GM23338 (cell line): ENCODE data around the gene LMO7. TPM values are rescaled to one million over a fixed set of nuclear protein-coding genes. Genes with fewer than 3 reads are reported as not detected.

Experiments
- ATAC-seq: fragments of 200-7000 bp; cut with Tn5 transposase; 3 replicates; pipeline ENCODE4 v1.9.1; 2020
- DNase-seq: peaks from one replicate; pipeline ENCODE4 v3.0.0-alpha.2; 2015; ENCODE audit warnings: low spot score
- H2AFZ ChIP-seq: fragments of 200-600 bp; sonication (generic); 2 replicates; pipeline ENCODE4 v1.8.0; 2016; ENCODE audit warnings: antibody characterized with exemption, mild to moderate bottlenecking, moderate library complexity
- H3F3A ChIP-seq: fragments of 200-600 bp; sonication (generic); replicated peaks from 2 replicates; pipeline ENCODE4 v1.8.0; 2017; ENCODE audit warnings: antibody characterized with exemption, mixed run types, low read depth
- H3K27ac ChIP-seq: fragments of 200-600 bp; sonication (generic); 2 replicates; pipeline ENCODE4 v1.6.1; 2016; ENCODE audit warnings: low read depth
- H3K27me3 ChIP-seq: fragments of 200-600 bp; sonication (generic); 2 replicates; pipeline ENCODE4 v1.8.0; 2016; ENCODE audit warnings: mild to moderate bottlenecking, mixed run types, moderate library complexity; ENCODE audit not compliant: insufficient read depth
- H3K36me3 ChIP-seq: fragments of 200-600 bp; sonication (generic); 2 replicates; pipeline ENCODE4 v1.8.0; 2016; ENCODE audit warnings: mild to moderate bottlenecking; ENCODE audit not compliant: insufficient read depth
- H3K4me1 ChIP-seq: fragments of 200-600 bp; sonication (generic); 2 replicates; pipeline ENCODE4 v1.8.0; 2016; ENCODE audit warnings: mild to moderate bottlenecking, moderate library complexity; ENCODE audit not compliant: insufficient read depth
- H3K4me2 ChIP-seq: fragments of 200-600 bp; sonication (generic); 2 replicates; pipeline ENCODE4 v1.7.1; 2017; ENCODE audit warnings: mixed run types
- H3K4me3 ChIP-seq: fragments of 200-600 bp; sonication (generic); 2 replicates; pipeline ENCODE4 v1.6.1; 2016; ENCODE audit warnings: mixed run types
- H3K79me2 ChIP-seq: fragments of 200-600 bp; sonication (generic); replicated peaks from 2 replicates; pipeline ENCODE4 v1.8.0; 2017; ENCODE audit warnings: mild to moderate bottlenecking; ENCODE audit not compliant: insufficient read depth
- H3K9me2 ChIP-seq: fragments of 200-600 bp; sonication (generic); 2 replicates; pipeline ENCODE4 v1.8.0; 2017; ENCODE audit not compliant: insufficient read depth
- H4K20me1 ChIP-seq: fragments of 200-600 bp; sonication (generic); replicated peaks from 2 replicates; pipeline ENCODE4 v1.8.0; 2017; ENCODE audit warnings: mild to moderate bottlenecking; ENCODE audit not compliant: insufficient read depth
- H3K27ac Mint-ChIP-seq: 2 replicates; pipeline ENCODE4 v1.8.0; 2020; ENCODE audit warnings: inconsistent platforms, mild to moderate bottlenecking, moderate library complexity, mixed read lengths
- H3K27me3 Mint-ChIP-seq: 3 replicates; pipeline ENCODE4 v1.8.0; 2022; ENCODE audit warnings: low read depth, mild to moderate bottlenecking, moderate library complexity, mixed read lengths, inconsistent platforms; ENCODE audit not compliant: insufficient read depth, poor library complexity
- H3K36me3 Mint-ChIP-seq: 3 replicates; pipeline ENCODE4 v1.8.0; 2021; ENCODE audit warnings: low read depth, mild to moderate bottlenecking, inconsistent platforms, moderate library complexity, mixed read lengths
- H3K4me1 Mint-ChIP-seq: 3 replicates; pipeline ENCODE4 v1.8.0; 2020; ENCODE audit warnings: mild to moderate bottlenecking, inconsistent platforms, mixed read lengths
- H3K4me3 Mint-ChIP-seq: 3 replicates; pipeline ENCODE4 v1.8.0; 2021; ENCODE audit warnings: moderate library complexity, mild to moderate bottlenecking, inconsistent platforms, mixed read lengths
- H3K9me3 Mint-ChIP-seq: 3 replicates; pipeline ENCODE4 v1.8.0; 2020; ENCODE audit warnings: moderate library complexity, mild to moderate bottlenecking, inconsistent platforms, mixed read lengths
- CREB1 ChIP-seq: fragments of 250-450 bp; sonication (Bioruptor Pico); IDR thresholded peaks from 2 replicates; pipeline ENCODE4 v1.5.0; 2020; ENCODE audit warnings: low read depth, mild to moderate bottlenecking, moderate library complexity
- EZH2 ChIP-seq: fragments of 200-600 bp; sonication (generic); IDR thresholded peaks from one replicate; pipeline ENCODE4 v1.8.0; 2017; ENCODE audit warnings: antibody characterized with exemption, mild to moderate bottlenecking, low read depth; ENCODE audit not compliant: unreplicated experiment
- EZH2phosphoT487 ChIP-seq: fragments of 200-600 bp; sonication (generic); IDR thresholded peaks from one replicate; pipeline ENCODE4 v1.8.1; 2018; ENCODE audit warnings: antibody characterized with exemption; ENCODE audit not compliant: unreplicated experiment
- JUNB ChIP-seq: IDR thresholded peaks from one replicate; pipeline ENCODE4 v1.6.1; 2016; ENCODE audit warnings: antibody characterized with exemption; ENCODE audit not compliant: unreplicated experiment
- NANOG ChIP-seq: IDR thresholded peaks from 2 replicates; pipeline ENCODE4 v1.6.1; 2016; ENCODE audit warnings: antibody characterized with exemption, borderline replicate concordance
- POLR2AphosphoS5 ChIP-seq: IDR thresholded peaks from 2 replicates; pipeline ENCODE4 v1.6.1; 2016; ENCODE audit warnings: antibody characterized with exemption, low read depth
- STAT1 ChIP-seq: IDR thresholded peaks from one replicate; pipeline ENCODE4 v1.6.1; 2016; ENCODE audit warnings: antibody characterized with exemption; ENCODE audit not compliant: unreplicated experiment
- ZNF114 ChIP-seq: fragments of 250-450 bp; sonication (Bioruptor Pico); IDR thresholded peaks from 2 replicates; pipeline ENCODE4 v1.5.0; 2020; ENCODE audit warnings: mild to moderate bottlenecking, moderate library complexity
- ZNF331 ChIP-seq: fragments of 250-450 bp; sonication (Bioruptor Pico); IDR thresholded peaks from 2 replicates; pipeline ENCODE4 v1.5.0; 2020; ENCODE audit warnings: low read depth, mild to moderate bottlenecking, moderate library complexity
- polyA plus RNA-seq: library from polyadenylated mRNA; unstranded; fragments of >200 nt; fragmentation: Nextera tagmentation; extraction: Ambion mirVana; gene quantifications from 2 replicates; pipeline ENCODE4 v1.2.1, GENCODE V29; 2016
- total RNA-seq: library from RNA; depleted of rRNA; stranded (reverse); fragments of >200 nt; shearing (Covaris generic); gene quantifications from 2 replicates; pipeline ENCODE4 v1.2.3, GENCODE V29; 2014
- TF ChIP-seq, protein P1 (sequence below): IDR thresholded peaks from 2 replicates; pipeline ENCODE4 v1.6.1; 2016; ENCODE audit warnings: antibody characterized with exemption
- TF ChIP-seq, protein P2 (sequence below): fragments of 250-450 bp; sonication (Bioruptor Pico); IDR thresholded peaks from 2 replicates; pipeline ENCODE4 v1.5.0; 2020; ENCODE audit warnings: mild to moderate bottlenecking, moderate library complexity
- TF ChIP-seq, protein P3 (sequence below): IDR thresholded peaks from one replicate; pipeline ENCODE4 v1.6.1; 2018; ENCODE audit warnings: antibody characterized with exemption; ENCODE audit not compliant: unreplicated experiment
- TF ChIP-seq, protein P4 (sequence below), 2 experiments: fragments of 200-600 bp in 1 of 2; sonication (generic) in 1 of 2; conservative IDR thresholded peaks; 2 replicates each; pipeline versions ENCODE4 v1.5.1 to v1.6.1; 2016 to 2017; ENCODE audit warnings: antibody characterized with exemption in 2 of 2, low read depth in 2 of 2, mild to moderate bottlenecking in 2 of 2, moderate library complexity in 1 of 2

Gene LMO7
- total and polyA plus RNA-seq, 2 experiments from 2014 or later, result 22.3 to 26.9 TPM

DNA sequence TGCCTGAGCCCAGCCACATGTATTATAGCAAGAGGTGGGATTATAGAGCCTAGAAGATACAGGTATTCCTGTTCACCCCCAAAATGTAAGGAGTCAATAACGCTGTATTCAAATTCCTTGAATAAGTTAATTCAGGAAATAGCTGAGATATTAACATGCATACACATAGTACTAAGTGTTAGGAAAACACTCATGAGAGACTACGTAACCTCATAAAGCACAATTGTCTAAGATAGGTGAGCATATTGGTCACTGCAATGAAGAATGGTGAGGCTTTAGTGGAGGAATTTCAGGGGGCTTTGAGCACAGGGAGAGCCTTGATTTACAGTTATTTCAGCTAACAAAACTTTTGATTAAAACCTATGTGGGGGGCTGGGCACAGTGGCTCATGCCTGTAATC lies 161.6 kb downstream of the LMO7 start:
- Histone ChIP-seq H3K4me3 (no peak overlapping the region), H3K4me2 (no peak overlapping the region), H3K27ac (no peak overlapping the region), H3K4me1 (peaks cover 25% of the 10 kb centered on the region), H4K20me1 (no peaks in the 10 kb centered on the region), H3K9me2 (no peaks in the 10 kb centered on the region), H3K36me3 (no peaks in the 10 kb centered on the region), H3K27me3 (no peaks in the 10 kb centered on the region), H2AFZ (no peak overlapping the region), H3K79me2 (no peaks in the 10 kb centered on the region), H3F3A (peaks cover 4% of the 10 kb centered on the region; the same call in 1 of the 2 replicates)
- no peaks in the 10 kb centered on the region for H3K9me3 Mint-ChIP-seq
- ATAC-seq (no peak), DNase-seq (no peak)
- TF ChIP-seq, protein P1, sequence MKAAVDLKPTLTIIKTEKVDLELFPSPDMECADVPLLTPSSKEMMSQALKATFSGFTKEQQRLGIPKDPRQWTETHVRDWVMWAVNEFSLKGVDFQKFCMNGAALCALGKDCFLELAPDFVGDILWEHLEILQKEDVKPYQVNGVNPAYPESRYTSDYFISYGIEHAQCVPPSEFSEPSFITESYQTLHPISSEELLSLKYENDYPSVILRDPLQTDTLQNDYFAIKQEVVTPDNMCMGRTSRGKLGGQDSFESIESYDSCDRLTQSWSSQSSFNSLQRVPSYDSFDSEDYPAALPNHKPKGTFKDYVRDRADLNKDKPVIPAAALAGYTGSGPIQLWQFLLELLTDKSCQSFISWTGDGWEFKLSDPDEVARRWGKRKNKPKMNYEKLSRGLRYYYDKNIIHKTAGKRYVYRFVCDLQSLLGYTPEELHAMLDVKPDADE, result no peak
- TF ChIP-seq, protein P2, sequence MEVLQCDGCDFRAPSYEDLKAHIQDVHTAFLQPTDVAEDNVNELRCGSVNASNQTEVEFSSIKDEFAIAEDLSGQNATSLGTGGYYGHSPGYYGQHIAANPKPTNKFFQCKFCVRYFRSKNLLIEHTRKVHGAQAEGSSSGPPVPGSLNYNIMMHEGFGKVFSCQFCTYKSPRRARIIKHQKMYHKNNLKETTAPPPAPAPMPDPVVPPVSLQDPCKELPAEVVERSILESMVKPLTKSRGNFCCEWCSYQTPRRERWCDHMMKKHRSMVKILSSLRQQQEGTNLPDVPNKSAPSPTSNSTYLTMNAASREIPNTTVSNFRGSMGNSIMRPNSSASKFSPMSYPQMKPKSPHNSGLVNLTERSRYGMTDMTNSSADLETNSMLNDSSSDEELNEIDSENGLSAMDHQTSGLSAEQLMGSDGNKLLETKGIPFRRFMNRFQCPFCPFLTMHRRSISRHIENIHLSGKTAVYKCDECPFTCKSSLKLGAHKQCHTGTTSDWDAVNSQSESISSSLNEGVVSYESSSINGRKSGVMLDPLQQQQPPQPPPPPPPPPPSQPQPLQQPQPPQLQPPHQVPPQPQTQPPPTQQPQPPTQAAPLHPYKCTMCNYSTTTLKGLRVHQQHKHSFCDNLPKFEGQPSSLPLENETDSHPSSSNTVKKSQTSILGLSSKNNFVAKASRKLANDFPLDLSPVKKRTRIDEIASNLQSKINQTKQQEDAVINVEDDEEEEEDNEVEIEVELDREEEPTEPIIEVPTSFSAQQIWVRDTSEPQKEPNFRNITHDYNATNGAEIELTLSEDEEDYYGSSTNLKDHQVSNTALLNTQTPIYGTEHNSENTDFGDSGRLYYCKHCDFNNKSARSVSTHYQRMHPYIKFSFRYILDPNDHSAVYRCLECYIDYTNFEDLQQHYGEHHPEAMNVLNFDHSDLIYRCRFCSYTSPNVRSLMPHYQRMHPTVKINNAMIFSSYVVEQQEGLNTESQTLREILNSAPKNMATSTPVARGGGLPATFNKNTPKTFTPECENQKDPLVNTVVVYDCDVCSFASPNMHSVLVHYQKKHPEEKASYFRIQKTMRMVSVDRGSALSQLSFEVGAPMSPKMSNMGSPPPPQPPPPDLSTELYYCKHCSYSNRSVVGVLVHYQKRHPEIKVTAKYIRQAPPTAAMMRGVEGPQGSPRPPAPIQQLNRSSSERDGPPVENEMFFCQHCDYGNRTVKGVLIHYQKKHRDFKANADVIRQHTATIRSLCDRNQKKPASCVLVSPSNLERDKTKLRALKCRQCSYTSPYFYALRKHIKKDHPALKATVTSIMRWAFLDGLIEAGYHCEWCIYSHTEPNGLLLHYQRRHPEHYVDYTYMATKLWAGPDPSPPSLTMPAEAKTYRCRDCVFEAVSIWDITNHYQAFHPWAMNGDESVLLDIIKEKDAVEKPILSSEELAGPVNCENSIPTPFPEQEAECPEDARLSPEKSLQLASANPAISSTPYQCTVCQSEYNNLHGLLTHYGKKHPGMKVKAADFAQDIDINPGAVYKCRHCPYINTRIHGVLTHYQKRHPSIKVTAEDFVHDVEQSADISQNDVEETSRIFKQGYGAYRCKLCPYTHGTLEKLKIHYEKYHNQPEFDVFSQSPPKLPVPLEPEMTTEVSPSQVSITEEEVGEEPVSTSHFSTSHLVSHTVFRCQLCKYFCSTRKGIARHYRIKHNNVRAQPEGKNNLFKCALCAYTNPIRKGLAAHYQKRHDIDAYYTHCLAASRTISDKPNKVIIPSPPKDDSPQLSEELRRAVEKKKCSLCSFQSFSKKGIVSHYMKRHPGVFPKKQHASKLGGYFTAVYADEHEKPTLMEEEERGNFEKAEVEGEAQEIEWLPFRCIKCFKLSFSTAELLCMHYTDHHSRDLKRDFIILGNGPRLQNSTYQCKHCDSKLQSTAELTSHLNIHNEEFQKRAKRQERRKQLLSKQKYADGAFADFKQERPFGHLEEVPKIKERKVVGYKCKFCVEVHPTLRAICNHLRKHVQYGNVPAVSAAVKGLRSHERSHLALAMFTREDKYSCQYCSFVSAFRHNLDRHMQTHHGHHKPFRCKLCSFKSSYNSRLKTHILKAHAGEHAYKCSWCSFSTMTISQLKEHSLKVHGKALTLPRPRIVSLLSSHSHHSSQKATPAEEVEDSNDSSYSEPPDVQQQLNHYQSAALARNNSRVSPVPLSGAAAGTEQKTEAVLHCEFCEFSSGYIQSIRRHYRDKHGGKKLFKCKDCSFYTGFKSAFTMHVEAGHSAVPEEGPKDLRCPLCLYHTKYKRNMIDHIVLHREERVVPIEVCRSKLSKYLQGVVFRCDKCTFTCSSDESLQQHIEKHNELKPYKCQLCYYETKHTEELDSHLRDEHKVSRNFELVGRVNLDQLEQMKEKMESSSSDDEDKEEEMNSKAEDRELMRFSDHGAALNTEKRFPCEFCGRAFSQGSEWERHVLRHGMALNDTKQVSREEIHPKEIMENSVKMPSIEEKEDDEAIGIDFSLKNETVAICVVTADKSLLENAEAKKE (CRISPR knock-in tag), result no peak
- TF ChIP-seq ZNF114 (CRISPR knock-in tag), result no peak
- no peak for TF ChIP-seq CREB1
- TF ChIP-seq, protein P3, sequence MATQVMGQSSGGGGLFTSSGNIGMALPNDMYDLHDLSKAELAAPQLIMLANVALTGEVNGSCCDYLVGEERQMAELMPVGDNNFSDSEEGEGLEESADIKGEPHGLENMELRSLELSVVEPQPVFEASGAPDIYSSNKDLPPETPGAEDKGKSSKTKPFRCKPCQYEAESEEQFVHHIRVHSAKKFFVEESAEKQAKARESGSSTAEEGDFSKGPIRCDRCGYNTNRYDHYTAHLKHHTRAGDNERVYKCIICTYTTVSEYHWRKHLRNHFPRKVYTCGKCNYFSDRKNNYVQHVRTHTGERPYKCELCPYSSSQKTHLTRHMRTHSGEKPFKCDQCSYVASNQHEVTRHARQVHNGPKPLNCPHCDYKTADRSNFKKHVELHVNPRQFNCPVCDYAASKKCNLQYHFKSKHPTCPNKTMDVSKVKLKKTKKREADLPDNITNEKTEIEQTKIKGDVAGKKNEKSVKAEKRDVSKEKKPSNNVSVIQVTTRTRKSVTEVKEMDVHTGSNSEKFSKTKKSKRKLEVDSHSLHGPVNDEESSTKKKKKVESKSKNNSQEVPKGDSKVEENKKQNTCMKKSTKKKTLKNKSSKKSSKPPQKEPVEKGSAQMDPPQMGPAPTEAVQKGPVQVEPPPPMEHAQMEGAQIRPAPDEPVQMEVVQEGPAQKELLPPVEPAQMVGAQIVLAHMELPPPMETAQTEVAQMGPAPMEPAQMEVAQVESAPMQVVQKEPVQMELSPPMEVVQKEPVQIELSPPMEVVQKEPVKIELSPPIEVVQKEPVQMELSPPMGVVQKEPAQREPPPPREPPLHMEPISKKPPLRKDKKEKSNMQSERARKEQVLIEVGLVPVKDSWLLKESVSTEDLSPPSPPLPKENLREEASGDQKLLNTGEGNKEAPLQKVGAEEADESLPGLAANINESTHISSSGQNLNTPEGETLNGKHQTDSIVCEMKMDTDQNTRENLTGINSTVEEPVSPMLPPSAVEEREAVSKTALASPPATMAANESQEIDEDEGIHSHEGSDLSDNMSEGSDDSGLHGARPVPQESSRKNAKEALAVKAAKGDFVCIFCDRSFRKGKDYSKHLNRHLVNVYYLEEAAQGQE, result no peak
- TF ChIP-seq, protein P4, sequence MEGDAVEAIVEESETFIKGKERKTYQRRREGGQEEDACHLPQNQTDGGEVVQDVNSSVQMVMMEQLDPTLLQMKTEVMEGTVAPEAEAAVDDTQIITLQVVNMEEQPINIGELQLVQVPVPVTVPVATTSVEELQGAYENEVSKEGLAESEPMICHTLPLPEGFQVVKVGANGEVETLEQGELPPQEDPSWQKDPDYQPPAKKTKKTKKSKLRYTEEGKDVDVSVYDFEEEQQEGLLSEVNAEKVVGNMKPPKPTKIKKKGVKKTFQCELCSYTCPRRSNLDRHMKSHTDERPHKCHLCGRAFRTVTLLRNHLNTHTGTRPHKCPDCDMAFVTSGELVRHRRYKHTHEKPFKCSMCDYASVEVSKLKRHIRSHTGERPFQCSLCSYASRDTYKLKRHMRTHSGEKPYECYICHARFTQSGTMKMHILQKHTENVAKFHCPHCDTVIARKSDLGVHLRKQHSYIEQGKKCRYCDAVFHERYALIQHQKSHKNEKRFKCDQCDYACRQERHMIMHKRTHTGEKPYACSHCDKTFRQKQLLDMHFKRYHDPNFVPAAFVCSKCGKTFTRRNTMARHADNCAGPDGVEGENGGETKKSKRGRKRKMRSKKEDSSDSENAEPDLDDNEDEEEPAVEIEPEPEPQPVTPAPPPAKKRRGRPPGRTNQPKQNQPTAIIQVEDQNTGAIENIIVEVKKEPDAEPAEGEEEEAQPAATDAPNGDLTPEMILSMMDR (conservative IDR thresholded peaks at IDR 0.05; ENCODE audit: low read depth in 2 of 2), result no peak
- TF ChIP-seq JUNB, result no peak
- no peak for TF ChIP-seq EZH2phosphoT487
- TF ChIP-seq EZH2, result no peak
- no peak for TF ChIP-seq STAT1
- no peak for TF ChIP-seq POLR2AphosphoS5
- TF ChIP-seq NANOG, result no peak
- no peak for TF ChIP-seq ZNF331 (CRISPR knock-in tag)
- peaks cover 14% of the 10 kb centered on the region; the same call in 2 of the 3 replicates for H3K36me3 Mint-ChIP-seq
- peaks cover 44% of the 10 kb centered on the region for H3K4me1 Mint-ChIP-seq
- peak overlapping the region; percentile 38; the same call in 1 of the 2 replicates for H3K27ac Mint-ChIP-seq
- no peak overlapping the region for H3K4me3 Mint-ChIP-seq
- H3K27me3 Mint-ChIP-seq, result peaks cover 2% of the 10 kb centered on the region
